ENCODE data around the gene OXCT1.
"Not testable (repeated sequence)": the region's sequence is repeated elsewhere in the genome, so short reads cannot be mapped to it uniquely, and the experiment has no call there.

OXCT1 gene

DNA sequence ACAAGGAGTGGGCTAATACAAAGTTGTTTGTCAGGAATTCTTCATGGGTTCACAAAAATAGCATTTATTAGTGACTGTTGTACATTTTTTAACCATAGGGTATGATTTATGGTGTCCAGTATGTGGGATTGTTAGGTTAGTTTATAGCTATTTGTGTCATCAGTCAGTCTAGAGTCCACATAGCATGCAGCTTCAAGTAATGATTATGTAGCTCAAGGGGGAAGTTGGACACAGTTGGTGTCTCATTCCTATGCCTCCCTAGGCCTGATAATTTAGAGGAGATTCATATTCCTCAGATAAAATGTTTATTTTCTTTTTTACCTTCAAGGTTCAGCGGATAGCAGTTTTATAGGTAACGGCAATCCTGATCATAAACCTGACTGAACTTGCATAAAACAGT lies 153.8 kb downstream of the OXCT1 start:
- DNase-seq (ENCODE audit: low spot score): no peak

DNA sequence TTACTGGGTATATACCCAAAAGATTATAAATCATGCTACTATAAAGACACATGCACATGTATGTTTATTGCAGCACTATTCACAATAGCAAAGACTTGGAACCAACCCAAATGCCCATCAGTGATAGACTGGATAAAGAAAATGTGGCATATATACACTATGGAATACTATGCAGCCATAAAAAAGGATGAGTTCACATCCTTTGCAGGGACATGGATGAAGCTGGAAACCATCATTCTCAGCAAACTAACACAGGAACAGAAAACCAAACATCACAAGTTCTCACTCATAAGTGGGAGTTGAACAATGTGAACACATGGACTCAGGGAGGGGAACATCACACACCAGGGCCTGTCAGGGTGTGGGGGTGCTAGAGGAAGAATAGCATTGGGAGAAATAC lies 155.8 kb downstream of the OXCT1 start:
- not testable (repeated sequence) for DNase-seq (ENCODE audit: low spot score)

DNA sequence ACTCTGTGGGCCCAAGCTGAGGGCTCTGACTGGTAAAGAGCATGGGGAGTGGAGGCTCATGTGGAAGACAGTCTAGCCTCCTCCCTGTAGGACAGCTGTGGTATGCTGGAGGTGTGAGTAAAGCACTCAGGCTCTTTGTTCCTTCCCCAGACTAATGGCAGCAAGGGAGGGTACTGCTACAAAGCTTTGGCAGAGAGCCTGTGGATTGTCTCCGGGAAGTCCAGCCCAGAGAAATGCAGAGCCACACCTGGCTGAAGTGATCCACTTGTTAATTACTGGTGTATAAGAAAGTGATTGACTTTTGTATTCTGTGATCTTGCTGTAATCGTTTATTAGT lies 161.7 kb downstream of the OXCT1 start:
- no peak for DNase-seq (ENCODE audit: low spot score)

DNA sequence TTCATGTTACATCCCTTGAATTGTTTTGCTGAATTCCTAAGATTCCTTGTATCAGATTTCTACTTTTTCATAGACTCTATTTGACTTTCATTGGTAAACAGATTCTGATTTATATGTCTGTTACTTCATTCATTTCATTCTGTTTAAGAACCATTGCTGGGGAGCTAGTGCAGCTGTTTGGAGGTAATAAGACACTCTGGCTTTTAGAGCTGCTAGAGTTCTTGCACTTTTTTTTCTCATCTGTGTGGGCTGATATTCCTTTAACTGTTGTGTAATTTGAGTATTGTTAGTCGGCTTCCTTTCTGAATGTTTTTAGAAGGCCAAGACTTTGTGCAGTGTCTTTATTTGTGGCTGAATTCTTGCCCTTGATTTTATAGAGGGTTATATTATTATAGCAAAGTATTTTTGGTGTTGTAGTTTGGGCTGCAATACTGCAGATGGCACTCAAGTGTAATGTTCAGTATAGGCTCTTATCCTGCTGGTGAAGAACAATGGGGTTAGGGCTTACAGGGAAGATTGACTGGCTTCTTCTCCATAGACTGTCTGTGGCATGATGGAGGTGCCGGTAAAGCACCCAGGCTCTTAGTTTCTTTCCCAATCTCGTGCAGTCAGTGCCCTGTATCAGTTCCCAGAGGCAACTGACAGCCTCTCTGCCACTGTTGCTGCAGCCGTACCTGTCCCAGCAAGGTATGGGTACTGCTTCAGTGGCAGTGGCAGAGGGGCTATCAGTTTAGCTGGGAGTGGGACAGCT lies 162.2 kb downstream of the OXCT1 start:
- DNase-seq (ENCODE audit: low spot score): no peak

DNA sequence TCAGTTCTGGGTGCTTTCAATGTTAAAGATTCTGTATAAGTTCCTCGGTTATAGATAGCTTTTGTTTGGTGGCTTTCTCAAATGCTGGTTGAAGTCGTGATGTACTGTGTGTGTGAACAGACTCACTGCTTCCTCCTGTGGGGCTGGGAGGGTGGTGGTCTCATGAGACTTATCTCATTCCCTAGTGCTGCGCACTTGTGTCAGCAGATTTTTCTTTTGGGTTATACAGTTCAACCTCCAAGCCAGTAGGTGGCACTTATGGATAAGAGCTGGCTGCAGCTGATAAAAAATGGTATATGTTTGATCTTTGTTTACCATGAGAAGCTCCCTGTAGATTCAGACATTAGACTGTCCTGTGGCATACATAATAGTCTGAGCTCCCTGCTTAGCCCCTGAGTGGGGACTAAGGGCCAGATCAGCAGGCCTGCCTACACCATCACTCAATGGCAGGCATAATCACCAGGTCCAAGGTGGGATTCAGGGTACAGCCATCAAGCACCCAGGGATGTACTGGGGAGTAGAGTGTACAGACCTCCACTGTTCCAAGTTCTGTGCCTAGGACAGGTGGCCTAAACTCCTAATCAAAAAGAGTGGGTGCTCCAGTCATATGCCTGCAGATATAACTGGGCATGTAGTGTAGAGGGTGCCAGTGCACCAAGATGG lies 174.2 kb downstream of the OXCT1 start:
- DNase-seq (ENCODE audit: low spot score): no peak

DNA sequence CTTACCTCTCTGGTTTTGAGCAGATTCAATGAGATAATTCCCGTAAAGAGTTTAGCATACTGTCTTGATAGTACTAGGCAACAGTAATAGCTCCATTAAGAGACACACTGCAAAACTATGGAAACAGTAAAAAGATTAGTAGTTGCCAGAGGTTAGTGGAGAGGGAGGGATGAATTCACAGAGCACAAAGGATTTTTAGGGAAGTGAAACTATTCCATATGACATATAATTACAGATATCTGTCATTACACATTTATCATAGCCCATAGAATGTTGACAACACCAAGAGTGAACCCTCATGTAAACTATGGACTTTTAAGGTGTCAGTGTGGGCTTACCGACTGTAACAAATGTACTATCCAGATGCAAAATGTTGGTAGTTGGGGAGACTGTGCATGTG lies 183.5 kb downstream of the OXCT1 start:
- no peak for DNase-seq (ENCODE audit: low spot score)

DNA sequence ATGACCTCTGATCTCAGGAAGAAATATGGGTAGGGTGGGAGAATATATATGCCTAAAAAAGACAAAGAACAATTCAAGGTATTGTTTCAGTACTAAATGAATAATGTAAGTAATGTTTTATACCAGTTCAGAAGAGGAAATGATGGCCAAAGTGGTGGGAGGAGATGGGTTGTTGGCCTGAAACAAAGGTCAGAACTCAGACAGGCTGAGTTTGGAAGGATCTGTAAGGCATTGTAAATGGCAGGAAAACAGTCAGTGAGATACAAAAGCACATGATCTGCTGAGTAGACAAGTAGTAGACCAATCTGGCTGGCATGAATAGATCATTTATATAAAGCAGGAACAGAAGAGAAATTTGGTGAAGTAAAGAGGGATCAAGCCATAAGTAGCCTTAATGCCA lies 184.0 kb downstream of the OXCT1 start:
- DNase-seq (ENCODE audit: low spot score): no peak

DNA sequence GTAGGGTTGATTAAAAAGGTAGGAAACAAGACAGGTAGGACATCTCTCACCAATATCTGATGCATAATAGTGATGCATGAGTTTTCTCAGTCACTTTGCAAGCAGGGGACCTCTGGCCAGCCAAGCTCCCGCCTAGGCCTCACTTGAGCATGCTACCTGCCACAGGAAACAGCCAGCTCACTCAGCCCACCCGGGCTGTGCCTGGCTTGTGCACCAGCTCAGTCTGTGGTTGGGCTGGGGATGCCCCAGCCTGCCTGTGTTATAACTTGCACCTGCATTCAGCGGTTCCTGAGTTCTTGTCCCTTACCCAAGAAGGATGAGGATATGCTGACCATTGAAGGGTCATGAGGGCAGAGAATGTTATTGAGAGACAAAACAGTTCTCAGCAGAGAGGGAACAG lies 187.0 kb downstream of the OXCT1 start:
- no peak for DNase-seq (ENCODE audit: low spot score)

DNA sequence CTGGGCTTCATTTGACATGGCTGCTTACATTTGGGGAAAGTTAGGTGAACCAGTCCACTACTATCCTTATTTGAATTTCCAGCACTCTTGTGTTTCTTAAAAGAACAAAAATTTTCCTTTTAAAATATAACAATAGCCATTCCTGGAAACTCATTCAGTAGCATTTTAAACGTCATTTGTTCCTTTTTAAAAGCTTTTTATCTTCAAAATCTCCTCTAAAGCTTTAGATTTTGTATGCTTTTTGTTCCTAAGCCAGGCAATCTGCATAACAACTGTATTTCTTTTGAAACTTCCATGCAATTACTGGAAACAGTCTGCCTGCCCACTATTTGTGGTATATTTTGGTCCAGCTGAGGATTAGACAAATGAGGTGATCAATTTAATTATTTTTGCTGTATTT lies 187.6 kb downstream of the OXCT1 start:
- DNase-seq (ENCODE audit: low spot score): no peak

DNA sequence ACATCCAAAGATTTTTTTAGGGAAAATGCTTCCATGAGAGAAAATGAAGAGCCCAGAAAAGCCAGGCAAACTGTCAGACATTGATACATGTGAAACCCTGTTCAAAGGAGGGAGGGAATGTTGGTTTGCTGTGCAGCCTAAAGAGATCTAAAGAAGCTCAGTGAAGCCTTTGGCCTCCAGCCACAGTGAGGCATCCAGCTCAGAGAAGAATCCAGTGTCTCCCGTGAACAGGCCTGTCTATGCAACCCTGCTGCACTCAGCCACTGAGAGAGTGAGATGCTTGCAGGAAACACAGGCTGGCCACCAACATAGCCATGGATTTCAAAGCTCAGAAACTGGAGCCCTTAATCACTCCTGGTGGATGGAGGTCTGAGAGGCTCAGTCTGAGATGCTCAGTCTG lies 188.4 kb downstream of the OXCT1 start:
- DNase-seq (ENCODE audit: low spot score): no peak
